GM18499 (cell line): ENCODE measurements around the gene GPR78.
"Not testable (repeated sequence)": the region's sequence is repeated elsewhere in the genome, so short reads cannot be mapped to it uniquely, and the experiment has no call there.

ENCODE experiments used
- ATAC-seq: cut with Tn5 transposase; IDR thresholded peaks from one replicate; pipeline ENCODE4 v1.9.1; 2021; ENCODE audit warnings: moderate number of reproducible peaks; ENCODE audit not compliant: insufficient read depth, unreplicated experiment

The GPR78 gene

GRCh38 chr4:8560265-8561047 is 19.7 kb upstream of the GPR78 start:
- ATAC-seq, result no peak

GRCh38 chr4:8564595-8564994 is 15.6 kb upstream of the GPR78 start:
- ATAC-seq, result no peak

GRCh38 chr4:8568068-8568668 is 12.0 kb upstream of the GPR78 start:
- ATAC-seq, result no peak

- no peak for ATAC-seq
Observed at GRCh38 chr4:8570201-8570600, 10.0 kb upstream of the GPR78 start.

GRCh38 chr4:8571702-8572685 is 8.2 kb upstream of the GPR78 start:
- ATAC-seq, result no peak

- ATAC-seq, result no peak
Observed at GRCh38 chr4:8573266-8573665, 6.9 kb upstream of the GPR78 start.

GRCh38 chr4:8574796-8575370 is 5.3 kb upstream of the GPR78 start:
- no peak for ATAC-seq

GRCh38 chr4:8575457-8575856 is 4.7 kb upstream of the GPR78 start:
- no peak for ATAC-seq

- not testable (repeated sequence) for ATAC-seq
Observed at GRCh38 chr4:8576591-8576990, 3.6 kb upstream of the GPR78 start.

- ATAC-seq, result no peak
Observed at GRCh38 chr4:8577046-8577445, 3.1 kb upstream of the GPR78 start.

- ATAC-seq, result no peak
Observed at GRCh38 chr4:8577972-8578371, 2.2 kb upstream of the GPR78 start.

GRCh38 chr4:8578717-8579116 is 1.5 kb upstream of the GPR78 start:
- ATAC-seq, result no peak

- no peak for ATAC-seq
Observed at GRCh38 chr4:8579526-8580320, 469 bp upstream of the GPR78 start.

GRCh38 chr4:8581094-8581861 is 1.1 kb downstream of the GPR78 start:
- no peak for ATAC-seq

GRCh38 chr4:8582016-8582415 is 1.8 kb downstream of the GPR78 start:
- no peak for ATAC-seq

- no peak for ATAC-seq
Observed at GRCh38 chr4:8582436-8582835, 2.2 kb downstream of the GPR78 start.

- ATAC-seq, result no peak
Observed at GRCh38 chr4:8582941-8583654, 2.9 kb downstream of the GPR78 start.

GRCh38 chr4:8583655-8584025 is 3.4 kb downstream of the GPR78 start:
- ATAC-seq, result no peak
